LNCAP (cell line): ENCODE data around the gene MAN2A2.

ENCODE experiments used
- TF ChIP-seq, protein P1 (sequence below): fragments of 450-650 bp; IDR thresholded peaks from 2 replicates; pipeline ENCODE4 v1.5.1; 2017; ENCODE audit warnings: mild to moderate bottlenecking

Gene MAN2A2

DNA sequence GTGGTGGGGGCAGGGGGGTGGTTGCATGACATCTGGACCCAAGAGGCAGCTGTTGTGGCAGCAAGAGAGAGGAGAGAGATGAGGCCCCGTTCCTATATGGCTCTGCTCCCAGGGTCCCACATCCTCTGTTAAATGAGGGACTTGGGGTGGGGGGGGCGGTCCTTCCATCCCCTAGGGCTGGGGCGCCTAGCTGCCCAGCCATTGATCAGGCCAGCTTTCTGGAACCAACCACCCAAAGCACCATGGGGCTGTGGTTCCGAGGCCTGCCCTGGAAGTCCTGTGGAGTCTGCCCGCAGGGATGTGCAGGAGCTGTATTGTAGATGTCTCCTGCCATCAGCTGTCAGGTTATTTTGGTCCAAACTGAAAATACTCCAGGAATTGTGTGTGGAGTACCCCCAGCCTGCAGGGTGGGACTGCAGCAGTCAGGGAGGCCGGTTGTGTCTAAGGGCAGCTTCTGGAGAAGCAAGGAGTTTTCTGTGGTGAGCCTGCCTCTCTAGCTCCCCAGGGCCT is 29.6 kb upstream of the MAN2A2 start:
- TF ChIP-seq, protein P1, sequence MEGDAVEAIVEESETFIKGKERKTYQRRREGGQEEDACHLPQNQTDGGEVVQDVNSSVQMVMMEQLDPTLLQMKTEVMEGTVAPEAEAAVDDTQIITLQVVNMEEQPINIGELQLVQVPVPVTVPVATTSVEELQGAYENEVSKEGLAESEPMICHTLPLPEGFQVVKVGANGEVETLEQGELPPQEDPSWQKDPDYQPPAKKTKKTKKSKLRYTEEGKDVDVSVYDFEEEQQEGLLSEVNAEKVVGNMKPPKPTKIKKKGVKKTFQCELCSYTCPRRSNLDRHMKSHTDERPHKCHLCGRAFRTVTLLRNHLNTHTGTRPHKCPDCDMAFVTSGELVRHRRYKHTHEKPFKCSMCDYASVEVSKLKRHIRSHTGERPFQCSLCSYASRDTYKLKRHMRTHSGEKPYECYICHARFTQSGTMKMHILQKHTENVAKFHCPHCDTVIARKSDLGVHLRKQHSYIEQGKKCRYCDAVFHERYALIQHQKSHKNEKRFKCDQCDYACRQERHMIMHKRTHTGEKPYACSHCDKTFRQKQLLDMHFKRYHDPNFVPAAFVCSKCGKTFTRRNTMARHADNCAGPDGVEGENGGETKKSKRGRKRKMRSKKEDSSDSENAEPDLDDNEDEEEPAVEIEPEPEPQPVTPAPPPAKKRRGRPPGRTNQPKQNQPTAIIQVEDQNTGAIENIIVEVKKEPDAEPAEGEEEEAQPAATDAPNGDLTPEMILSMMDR: no peak

GRCh38 chr15:90873998-90874605 is 29.0 kb upstream of the MAN2A2 start:
- TF ChIP-seq, protein P1: no peak

DNA sequence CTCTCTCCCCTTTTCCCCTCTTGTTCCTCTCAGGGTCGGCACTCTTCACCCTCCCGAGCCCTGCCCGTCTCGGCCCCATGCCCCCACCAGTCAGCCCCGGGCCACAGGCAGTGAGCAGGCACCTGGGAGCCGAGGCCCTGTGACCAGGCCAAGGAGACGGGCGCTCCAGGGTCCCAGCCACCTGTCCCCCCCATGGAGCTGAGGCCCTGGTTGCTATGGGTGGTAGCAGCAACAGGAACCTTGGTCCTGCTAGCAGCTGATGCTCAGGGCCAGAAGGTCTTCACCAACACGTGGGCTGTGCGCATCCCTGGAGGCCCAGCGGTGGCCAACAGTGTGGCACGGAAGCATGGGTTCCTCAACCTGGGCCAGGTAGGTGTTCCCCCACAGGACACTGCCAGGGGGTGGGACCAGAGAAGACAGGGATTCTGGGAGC is 27.5 kb upstream of the MAN2A2 start:
- TF ChIP-seq, protein P1: no peak

DNA sequence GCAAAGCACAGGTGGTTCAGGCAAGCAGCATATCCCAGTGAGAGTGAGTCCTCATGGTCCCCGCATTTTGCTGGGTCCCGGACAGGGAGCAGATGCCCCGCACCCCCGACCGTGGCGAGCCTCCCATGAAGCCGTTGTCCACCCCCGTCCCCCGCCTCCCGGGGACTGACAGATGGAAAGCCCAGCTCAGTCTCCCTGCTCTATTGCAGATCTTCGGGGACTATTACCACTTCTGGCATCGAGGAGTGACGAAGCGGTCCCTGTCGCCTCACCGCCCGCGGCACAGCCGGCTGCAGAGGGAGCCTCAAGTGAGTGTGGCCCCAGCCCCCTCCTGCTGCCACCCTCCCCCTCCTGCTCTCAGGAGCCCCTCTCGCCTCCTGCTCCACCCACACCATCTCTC is 27.1 kb upstream of the MAN2A2 start:
- TF ChIP-seq, protein P1: no peak

- TF ChIP-seq, protein P1: no peak
Observed at GRCh38 chr15:90876512-90877170, 26.5 kb upstream of the MAN2A2 start.

DNA sequence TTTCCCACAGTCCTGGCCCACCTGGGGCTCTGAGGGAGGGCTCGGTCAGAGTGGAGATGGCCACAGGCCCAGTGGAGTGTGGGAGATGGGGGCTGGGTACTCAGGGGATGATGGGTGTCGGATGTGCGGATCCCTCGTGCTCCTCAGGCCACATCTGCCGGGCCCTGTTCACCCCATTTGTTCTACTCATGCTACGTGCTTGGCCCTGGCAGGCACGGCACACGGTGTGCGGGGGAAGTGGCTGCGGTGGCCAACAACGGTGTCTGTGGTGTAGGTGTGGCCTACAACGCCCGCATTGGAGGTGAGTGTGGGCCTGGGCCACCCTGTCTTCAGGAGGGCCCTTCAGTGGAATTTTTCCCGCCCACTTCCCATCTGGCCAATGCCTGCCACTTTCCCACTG is 25.8 kb upstream of the MAN2A2 start:
- TF ChIP-seq, protein P1: no peak

- TF ChIP-seq, protein P1: no peak
Observed at GRCh38 chr15:90877996-90878395, 25.1 kb upstream of the MAN2A2 start.
